ENCODE data around the gene HES5.
"Not testable (repeated sequence)": the region's sequence is repeated elsewhere in the genome, so short reads cannot be mapped to it uniquely, and the experiment has no call there.

HES5 gene

GRCh38 chr1:2561446-2561845, 31.4 kb upstream of the HES5 start:
- no peak for DNase-seq (ENCODE audit: low spot score)

- no peak for DNase-seq (ENCODE audit: low spot score)
Measured at GRCh38 chr1:2560299-2561073, 30.4 kb upstream of the HES5 start.

GRCh38 chr1:2559509-2560298, 29.6 kb upstream of the HES5 start:
- no peak for DNase-seq (ENCODE audit: low spot score)

- DNase-seq (ENCODE audit: low spot score) = no peak
Measured at GRCh38 chr1:2558861-2559260, 28.8 kb upstream of the HES5 start.

GRCh38 chr1:2558420-2558819, 28.4 kb upstream of the HES5 start:
- DNase-seq (ENCODE audit: low spot score) = no peak

- DNase-seq (ENCODE audit: low spot score) = no peak
Measured at GRCh38 chr1:2557482-2558400, 27.7 kb upstream of the HES5 start.

- DNase-seq (ENCODE audit: low spot score) = no peak
Measured at GRCh38 chr1:2556678-2557481, 26.8 kb upstream of the HES5 start.

GRCh38 chr1:2556277-2556677, 26.2 kb upstream of the HES5 start, which contains the start of gene TNFRSF14:
Gene TNFRSF14 (plus strand): TSS chr1:2556371. CDS start chr1:2556665, 294 bp downstream.
- no peak for DNase-seq (ENCODE audit: low spot score)

- DNase-seq (ENCODE audit: low spot score) = no peak
Measured at GRCh38 chr1:2555634-2556276, 25.7 kb upstream of the HES5 start.

- no peak for DNase-seq (ENCODE audit: low spot score)
Measured at GRCh38 chr1:2554621-2555387, 24.7 kb upstream of the HES5 start.

- no peak for DNase-seq (ENCODE audit: low spot score)
Measured at GRCh38 chr1:2553871-2554620, 24.0 kb upstream of the HES5 start.

GRCh38 chr1:2553076-2553475, 23.0 kb upstream of the HES5 start:
- DNase-seq (ENCODE audit: low spot score) = not testable (repeated sequence)

GRCh38 chr1:2552189-2552588, 22.1 kb upstream of the HES5 start:
- no peak for DNase-seq (ENCODE audit: low spot score)

- not testable (repeated sequence) for DNase-seq (ENCODE audit: low spot score)
Measured at GRCh38 chr1:2551544-2551943, 21.5 kb upstream of the HES5 start.

GRCh38 chr1:2550309-2550861, 20.3 kb upstream of the HES5 start:
- DNase-seq (ENCODE audit: low spot score) = not testable (repeated sequence)

GRCh38 chr1:2549367-2550029, 19.4 kb upstream of the HES5 start:
- DNase-seq (ENCODE audit: low spot score) = not testable (repeated sequence)

GRCh38 chr1:2548068-2548589, 18.1 kb upstream of the HES5 start:
- peak; percentile 62 for DNase-seq (ENCODE audit: low spot score)

All from SK-N-DZ (cell line).